HepG2 (cell line): ENCODE data around the gene MMP27. TPM values are rescaled to one million over a fixed set of nuclear protein-coding genes. Genes with fewer than 3 reads are reported as not detected.

Experiments used
- KMT2A ChIP-seq: sonication (generic); formaldehyde crosslinking; IDR thresholded peaks from 2 replicates; pipeline ENCODE4 v1.4.0; 2020; ENCODE audit warnings: missing genetic modification reagents
- SMYD3 ChIP-seq: sonication (generic); formaldehyde crosslinking; IDR thresholded peaks from 2 replicates; pipeline ENCODE4 v1.8.1; 2023; ENCODE audit warnings: mild to moderate bottlenecking, missing genetic modification reagents
- ZNF253 ChIP-seq: sonication (generic); formaldehyde crosslinking; IDR thresholded peaks from 2 replicates; pipeline ENCODE4 v1.8.0; 2022; ENCODE audit warnings: mild to moderate bottlenecking, missing genetic modification reagents, borderline replicate concordance
- ZNF441 ChIP-seq: sonication (generic); formaldehyde crosslinking; IDR thresholded peaks from 2 replicates; pipeline ENCODE4 v1.7.0; 2021; ENCODE audit warnings: missing genetic modification reagents, borderline replicate concordance
- polyA plus RNA-seq, 8 experiments: library from polyadenylated mRNA; depleted of rRNA in 3 of 8; stranded (reverse) in 7 of 8; unstranded in 1 of 8; fragments of >200 nt; fragmentation: Illumina TruSeq in 4 of 8; extraction: Trizol in 4 of 8; gene quantifications; 2 replicates each; pipeline versions ENCODE4 v1.2.1 to v1.2.3, GENCODE V29; 2011 to 2016; ENCODE audit warnings: low read depth in 4 of 8, missing spikeins in 1 of 8, mixed read lengths in 1 of 8; ENCODE audit not compliant: insufficient read depth in 1 of 8
- total RNA-seq, 5 experiments: library from RNA; depleted of rRNA; stranded (reverse); fragments of >200 nt; fragmentation: Illumina TruSeq; extraction: Trizol; gene quantifications; 2 replicates each; pipeline ENCODE4 v1.2.3, GENCODE V29; 2016; ENCODE audit warnings: low read depth in 1 of 5
- TF ChIP-seq, protein P1 (sequence below): sonication (generic); formaldehyde crosslinking; IDR thresholded peaks from 2 replicates; pipeline ENCODE4 v1.4.0; 2020; ENCODE audit warnings: missing genetic modification reagents
- TF ChIP-seq, protein P2 (sequence below): sonication (generic); formaldehyde crosslinking; IDR thresholded peaks from 2 replicates; pipeline ENCODE4 v1.8.0; 2022; ENCODE audit warnings: mild to moderate bottlenecking, missing genetic modification reagents; ENCODE audit not compliant: insufficient replicate concordance
- TF ChIP-seq, protein P3 (sequence below): sonication (generic); formaldehyde crosslinking; conservative IDR thresholded peaks from 2 replicates; pipeline ENCODE4 v1.4.0; 2020; ENCODE audit warnings: mild to moderate bottlenecking, missing genetic modification reagents, moderate library complexity
- TF ChIP-seq, protein P4 (sequence below): sonication (generic); formaldehyde crosslinking; IDR thresholded peaks from 2 replicates; pipeline ENCODE4 v1.4.0; 2020; ENCODE audit warnings: missing genetic modification reagents

The MMP27 gene
- total and polyA plus RNA-seq, 2 of the 13 experiments (the other 11 are each of a cell fraction or from before 2014, with no cell fraction given) = not detected

DNA sequence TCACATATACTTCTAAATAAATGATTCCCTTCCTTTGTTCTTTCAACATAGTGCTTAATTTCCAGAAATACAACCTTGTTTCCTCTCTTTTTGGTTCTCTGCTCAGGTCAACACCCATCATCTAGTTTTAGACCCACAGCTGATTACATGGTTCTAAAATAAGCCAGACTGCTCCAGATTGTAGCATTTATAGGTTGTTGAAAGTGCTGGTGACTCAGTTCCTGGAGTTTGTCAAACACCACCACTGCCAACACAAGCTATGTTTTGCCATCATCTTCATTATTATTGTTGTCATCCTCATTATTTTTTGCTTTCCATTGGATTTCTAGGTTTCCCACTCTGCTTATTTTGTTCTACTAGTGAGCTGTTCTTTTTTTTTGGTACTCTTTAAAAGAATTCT, 58.1 kb downstream of the MMP27 start (continued):
- TF ChIP-seq, protein P1, sequence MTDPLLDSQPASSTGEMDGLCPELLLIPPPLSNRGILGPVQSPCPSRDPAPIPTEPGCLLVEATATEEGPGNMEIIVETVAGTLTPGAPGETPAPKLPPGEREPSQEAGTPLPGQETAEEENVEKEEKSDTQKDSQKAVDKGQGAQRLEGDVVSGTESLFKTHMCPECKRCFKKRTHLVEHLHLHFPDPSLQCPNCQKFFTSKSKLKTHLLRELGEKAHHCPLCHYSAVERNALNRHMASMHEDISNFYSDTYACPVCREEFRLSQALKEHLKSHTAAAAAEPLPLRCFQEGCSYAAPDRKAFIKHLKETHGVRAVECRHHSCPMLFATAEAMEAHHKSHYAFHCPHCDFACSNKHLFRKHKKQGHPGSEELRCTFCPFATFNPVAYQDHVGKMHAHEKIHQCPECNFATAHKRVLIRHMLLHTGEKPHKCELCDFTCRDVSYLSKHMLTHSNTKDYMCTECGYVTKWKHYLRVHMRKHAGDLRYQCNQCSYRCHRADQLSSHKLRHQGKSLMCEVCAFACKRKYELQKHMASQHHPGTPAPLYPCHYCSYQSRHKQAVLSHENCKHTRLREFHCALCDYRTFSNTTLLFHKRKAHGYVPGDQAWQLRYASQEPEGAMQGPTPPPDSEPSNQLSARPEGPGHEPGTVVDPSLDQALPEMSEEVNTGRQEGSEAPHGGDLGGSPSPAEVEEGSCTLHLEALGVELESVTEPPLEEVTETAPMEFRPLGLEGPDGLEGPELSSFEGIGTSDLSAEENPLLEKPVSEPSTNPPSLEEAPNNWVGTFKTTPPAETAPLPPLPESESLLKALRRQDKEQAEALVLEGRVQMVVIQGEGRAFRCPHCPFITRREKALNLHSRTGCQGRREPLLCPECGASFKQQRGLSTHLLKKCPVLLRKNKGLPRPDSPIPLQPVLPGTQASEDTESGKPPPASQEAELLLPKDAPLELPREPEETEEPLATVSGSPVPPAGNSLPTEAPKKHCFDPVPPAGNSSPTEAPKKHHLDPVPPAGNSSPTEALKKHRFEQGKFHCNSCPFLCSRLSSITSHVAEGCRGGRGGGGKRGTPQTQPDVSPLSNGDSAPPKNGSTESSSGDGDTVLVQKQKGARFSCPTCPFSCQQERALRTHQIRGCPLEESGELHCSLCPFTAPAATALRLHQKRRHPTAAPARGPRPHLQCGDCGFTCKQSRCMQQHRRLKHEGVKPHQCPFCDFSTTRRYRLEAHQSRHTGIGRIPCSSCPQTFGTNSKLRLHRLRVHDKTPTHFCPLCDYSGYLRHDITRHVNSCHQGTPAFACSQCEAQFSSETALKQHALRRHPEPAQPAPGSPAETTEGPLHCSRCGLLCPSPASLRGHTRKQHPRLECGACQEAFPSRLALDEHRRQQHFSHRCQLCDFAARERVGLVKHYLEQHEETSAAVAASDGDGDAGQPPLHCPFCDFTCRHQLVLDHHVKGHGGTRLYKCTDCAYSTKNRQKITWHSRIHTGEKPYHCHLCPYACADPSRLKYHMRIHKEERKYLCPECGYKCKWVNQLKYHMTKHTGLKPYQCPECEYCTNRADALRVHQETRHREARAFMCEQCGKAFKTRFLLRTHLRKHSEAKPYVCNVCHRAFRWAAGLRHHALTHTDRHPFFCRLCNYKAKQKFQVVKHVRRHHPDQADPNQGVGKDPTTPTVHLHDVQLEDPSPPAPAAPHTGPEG (CRISPR knock-in tag) = no peak
- TF ChIP-seq, protein P2, sequence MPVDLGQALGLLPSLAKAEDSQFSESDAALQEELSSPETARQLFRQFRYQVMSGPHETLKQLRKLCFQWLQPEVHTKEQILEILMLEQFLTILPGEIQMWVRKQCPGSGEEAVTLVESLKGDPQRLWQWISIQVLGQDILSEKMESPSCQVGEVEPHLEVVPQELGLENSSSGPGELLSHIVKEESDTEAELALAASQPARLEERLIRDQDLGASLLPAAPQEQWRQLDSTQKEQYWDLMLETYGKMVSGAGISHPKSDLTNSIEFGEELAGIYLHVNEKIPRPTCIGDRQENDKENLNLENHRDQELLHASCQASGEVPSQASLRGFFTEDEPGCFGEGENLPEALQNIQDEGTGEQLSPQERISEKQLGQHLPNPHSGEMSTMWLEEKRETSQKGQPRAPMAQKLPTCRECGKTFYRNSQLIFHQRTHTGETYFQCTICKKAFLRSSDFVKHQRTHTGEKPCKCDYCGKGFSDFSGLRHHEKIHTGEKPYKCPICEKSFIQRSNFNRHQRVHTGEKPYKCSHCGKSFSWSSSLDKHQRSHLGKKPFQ (CRISPR knock-in tag) = no peak
- TF ChIP-seq, protein P3, sequence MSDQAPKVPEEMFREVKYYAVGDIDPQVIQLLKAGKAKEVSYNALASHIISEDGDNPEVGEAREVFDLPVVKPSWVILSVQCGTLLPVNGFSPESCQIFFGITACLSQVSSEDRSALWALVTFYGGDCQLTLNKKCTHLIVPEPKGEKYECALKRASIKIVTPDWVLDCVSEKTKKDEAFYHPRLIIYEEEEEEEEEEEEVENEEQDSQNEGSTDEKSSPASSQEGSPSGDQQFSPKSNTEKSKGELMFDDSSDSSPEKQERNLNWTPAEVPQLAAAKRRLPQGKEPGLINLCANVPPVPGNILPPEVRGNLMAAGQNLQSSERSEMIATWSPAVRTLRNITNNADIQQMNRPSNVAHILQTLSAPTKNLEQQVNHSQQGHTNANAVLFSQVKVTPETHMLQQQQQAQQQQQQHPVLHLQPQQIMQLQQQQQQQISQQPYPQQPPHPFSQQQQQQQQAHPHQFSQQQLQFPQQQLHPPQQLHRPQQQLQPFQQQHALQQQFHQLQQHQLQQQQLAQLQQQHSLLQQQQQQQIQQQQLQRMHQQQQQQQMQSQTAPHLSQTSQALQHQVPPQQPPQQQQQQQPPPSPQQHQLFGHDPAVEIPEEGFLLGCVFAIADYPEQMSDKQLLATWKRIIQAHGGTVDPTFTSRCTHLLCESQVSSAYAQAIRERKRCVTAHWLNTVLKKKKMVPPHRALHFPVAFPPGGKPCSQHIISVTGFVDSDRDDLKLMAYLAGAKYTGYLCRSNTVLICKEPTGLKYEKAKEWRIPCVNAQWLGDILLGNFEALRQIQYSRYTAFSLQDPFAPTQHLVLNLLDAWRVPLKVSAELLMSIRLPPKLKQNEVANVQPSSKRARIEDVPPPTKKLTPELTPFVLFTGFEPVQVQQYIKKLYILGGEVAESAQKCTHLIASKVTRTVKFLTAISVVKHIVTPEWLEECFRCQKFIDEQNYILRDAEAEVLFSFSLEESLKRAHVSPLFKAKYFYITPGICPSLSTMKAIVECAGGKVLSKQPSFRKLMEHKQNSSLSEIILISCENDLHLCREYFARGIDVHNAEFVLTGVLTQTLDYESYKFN (CRISPR knock-in tag) = no peak
- TF ChIP-seq ZNF253 (CRISPR knock-in tag) (no peak), KMT2A (CRISPR knock-in tag) (no peak), SMYD3 (CRISPR knock-in tag) (no peak), ZNF441 (CRISPR knock-in tag) (no peak)
- TF ChIP-seq, protein P4, sequence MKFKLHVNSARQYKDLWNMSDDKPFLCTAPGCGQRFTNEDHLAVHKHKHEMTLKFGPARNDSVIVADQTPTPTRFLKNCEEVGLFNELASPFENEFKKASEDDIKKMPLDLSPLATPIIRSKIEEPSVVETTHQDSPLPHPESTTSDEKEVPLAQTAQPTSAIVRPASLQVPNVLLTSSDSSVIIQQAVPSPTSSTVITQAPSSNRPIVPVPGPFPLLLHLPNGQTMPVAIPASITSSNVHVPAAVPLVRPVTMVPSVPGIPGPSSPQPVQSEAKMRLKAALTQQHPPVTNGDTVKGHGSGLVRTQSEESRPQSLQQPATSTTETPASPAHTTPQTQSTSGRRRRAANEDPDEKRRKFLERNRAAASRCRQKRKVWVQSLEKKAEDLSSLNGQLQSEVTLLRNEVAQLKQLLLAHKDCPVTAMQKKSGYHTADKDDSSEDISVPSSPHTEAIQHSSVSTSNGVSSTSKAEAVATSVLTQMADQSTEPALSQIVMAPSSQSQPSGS (CRISPR knock-in tag) = no peak
